Endothelial cell of umbilical vein (primary cell): ENCODE measurements around the gene BCAS3. TPM values are rescaled to one million over a fixed set of nuclear protein-coding genes. Genes with fewer than 3 reads are reported as not detected.

Experiments
- BruUV-seq: library from RNA; stranded (reverse); fragments of 400-500 nt; replicated peaks from 2 replicates; lab custom pipeline; 2021; lab: Mats Ljungman, UMichigan
- CTCF ChIA-PET: fragments of 300-600, 350-600 bp; sonication (Branson Sonifier 250); formaldehyde crosslinking; loops from one replicate; lab custom pipeline; 2021; ENCODE audit warnings: antibody characterized with exemption, inconsistent platforms; lab: Charles Lee
- POLR2A ChIA-PET: fragments of 300-600, 350-600 bp; sonication (Branson Sonifier 250); formaldehyde crosslinking; loops from one replicate; lab custom pipeline; 2021; ENCODE audit warnings: antibody characterized with exemption, inconsistent platforms; lab: Charles Lee
- DNase-seq: peaks from one replicate; pipeline ENCODE4 v3.0.0-alpha.2; 2011; ENCODE audit warnings: low read depth, low spot score
- FAIRE-seq: peaks from 2 replicates; lab custom pipeline; 2011; peaks lifted over from hg19 to GRCh38; lab: Jason Lieb, UNC
- H2AFZ ChIP-seq: 2 replicates; pipeline ENCODE4 v1.6.0; 2012; ENCODE audit warnings: low read depth, low read length, control low read depth, inconsistent platforms
- H3K27ac ChIP-seq: 2 replicates; pipeline ENCODE4 v1.5.1; 2011; ENCODE audit warnings: low read depth, mild to moderate bottlenecking, control low read depth, low read length, moderate library complexity; ENCODE audit not compliant: insufficient read depth
- H3K27me3 ChIP-seq, 2 experiments: 2 replicates each; pipeline versions ENCODE4 v1.6.0 to v1.6.1; 2011; ENCODE audit warnings: low read length in 2 of 2, mixed read lengths in 1 of 2; ENCODE audit not compliant: control insufficient read depth in 2 of 2, insufficient read depth in 2 of 2
- H3K36me3 ChIP-seq, 2 experiments: 2 replicates in 1 of 2; 3 replicates in 1 of 2; pipeline ENCODE4 v1.5.1; 2011; ENCODE audit warnings: low read length in 2 of 2, mild to moderate bottlenecking in 1 of 2, moderate library complexity in 1 of 2; ENCODE audit not compliant: control insufficient read depth in 2 of 2, insufficient read depth in 2 of 2; ENCODE audit errors: extremely low read depth in 1 of 2
- H3K4me1 ChIP-seq: 3 replicates; pipeline ENCODE4 v1.5.1; 2011; ENCODE audit warnings: mild to moderate bottlenecking, low read length; ENCODE audit not compliant: control insufficient read depth, insufficient read depth; ENCODE audit errors: extremely low read depth
- H3K4me2 ChIP-seq: 2 replicates; pipeline ENCODE4 v1.6.1; 2011; ENCODE audit warnings: low read length, control low read depth, mixed read lengths; ENCODE audit not compliant: insufficient read depth
- H3K4me3 ChIP-seq, 3 experiments: fragments of 200-600 bp in 1 of 3; sonication (generic), shearing (Covaris generic) in 1 of 3; replicated peaks in 1 of 3; 2 replicates each; pipeline ENCODE4 v1.5.1; 2011 to 2016; ENCODE audit warnings: control low read depth in 3 of 3, low read length in 3 of 3, mild to moderate bottlenecking in 2 of 3, inconsistent platforms in 1 of 3, low read depth in 1 of 3, moderate library complexity in 1 of 3; ENCODE audit not compliant: insufficient read depth in 1 of 3
- H3K79me2 ChIP-seq: 2 replicates; pipeline ENCODE4 v1.6.0; 2012; ENCODE audit warnings: low read length, inconsistent platforms; ENCODE audit not compliant: control insufficient read depth, insufficient read depth
- H3K9ac ChIP-seq: replicated peaks from 2 replicates; pipeline ENCODE3; 2011; ENCODE audit warnings: low read length, control low read depth; ENCODE audit not compliant: insufficient read depth; ENCODE audit errors: extremely low read depth
- H3K9me1 ChIP-seq: replicated peaks from 3 replicates; pipeline ENCODE4 v1.6.0; 2011; ENCODE audit warnings: mild to moderate bottlenecking, low read length; ENCODE audit not compliant: control insufficient read depth, insufficient read depth; ENCODE audit errors: extremely low read depth
- H3K9me3 ChIP-seq: replicated peaks from 2 replicates; pipeline ENCODE4 v1.5.1; 2012; ENCODE audit warnings: low read length, inconsistent platforms; ENCODE audit not compliant: control insufficient read depth, insufficient read depth
- H4K20me1 ChIP-seq: replicated peaks from 2 replicates; pipeline ENCODE3; 2011; ENCODE audit warnings: mild to moderate bottlenecking, low read length; ENCODE audit not compliant: control insufficient read depth, insufficient read depth; ENCODE audit errors: extremely low read depth
- CTCF ChIP-seq, 2 donors: IDR thresholded peaks; 1 replicate in 1 of 2; 2 replicates in 1 of 2; pipeline ENCODE4 v1.5.1; 2011; ENCODE audit warnings: low read length in 2 of 2, mild to moderate bottlenecking in 2 of 2, moderate library complexity in 2 of 2, control low read depth in 1 of 2, inconsistent platforms in 1 of 2, low read depth in 1 of 2; ENCODE audit not compliant: insufficient read depth in 1 of 2; ENCODE audit errors: extremely low read depth in 1 of 2
- EZH2 ChIP-seq: IDR thresholded peaks from 2 replicates; pipeline ENCODE4 v1.6.1; 2012; ENCODE audit warnings: borderline replicate concordance, low read depth, mild to moderate bottlenecking, moderate library complexity, low read length, inconsistent platforms; ENCODE audit not compliant: severe bottlenecking
- FOS ChIP-seq: IDR thresholded peaks from 2 replicates; pipeline ENCODE4 v1.6.1; 2011; ENCODE audit warnings: mild to moderate bottlenecking, low read length, moderate library complexity, borderline replicate concordance; ENCODE audit not compliant: insufficient read depth
- GATA2 ChIP-seq: IDR thresholded peaks from 2 replicates; pipeline ENCODE4 v1.7.0; 2011; ENCODE audit warnings: low read depth, mild to moderate bottlenecking, moderate library complexity, mixed read lengths, low read length; ENCODE audit not compliant: insufficient read length, insufficient read depth
- JUN ChIP-seq: IDR thresholded peaks from 2 replicates; pipeline ENCODE4 v1.6.1; 2011; ENCODE audit warnings: borderline replicate concordance, low read depth; ENCODE audit not compliant: insufficient read length, insufficient read depth
- MYC ChIP-seq: IDR thresholded peaks from one replicate; pipeline ENCODE4 v1.6.1; 2011; ENCODE audit warnings: mild to moderate bottlenecking, low read depth, low read length
- POLR2A ChIP-seq: IDR thresholded peaks from 2 replicates; pipeline ENCODE4 v1.6.1; 2012; ENCODE audit warnings: low read depth, mild to moderate bottlenecking, control low read depth, low read length
- POLR2AphosphoS5 ChIP-seq: IDR thresholded peaks from 2 replicates; pipeline ENCODE4 v1.6.1; 2012; ENCODE audit warnings: low read depth, mild to moderate bottlenecking, control low read depth, low read length, moderate library complexity; ENCODE audit not compliant: insufficient read depth
- dilution Hi-C: fragments of 300-500 bp; cut with MboI; formaldehyde crosslinking; loops from one replicate; pipeline ENCODE4 v1.15.0; 2019; ENCODE audit warnings: low sequenced_read_pairs; ENCODE audit not compliant: extremely low pct_ligation_motif_present
- intact Hi-C: fragments of 100-400 bp; cut with micrococcal nuclease; formaldehyde crosslinking; loops from one replicate; pipeline ENCODE4 v1.10.0; 2022
- polyA plus RNA-seq, 4 experiments: library from polyadenylated mRNA; depleted of rRNA in 3 of 4; stranded (reverse) in 3 of 4; unstranded in 1 of 4; fragments of >200 nt; gene quantifications; 2 replicates each; pipeline versions ENCODE4 v1.2.1 to v1.2.3, GENCODE V29; 2011 to 2012; ENCODE audit warnings: missing spikeins in 1 of 4
- total RNA-seq: library from RNA; stranded (reverse); gene quantifications from 2 replicates; pipeline ENCODE4 v1.2.3, GENCODE V29; 2021
- TF ChIP-seq, protein P1 (sequence below): IDR thresholded peaks from 2 replicates; pipeline ENCODE4 v1.6.1; 2011; ENCODE audit not compliant: insufficient read depth, insufficient read length

The BCAS3 gene
- total and polyA plus RNA-seq, 2 donors (not counting 3 experiments of a cell fraction or from before 2014, with no cell fraction given): 8.2 to 16.0 TPM

DNA sequence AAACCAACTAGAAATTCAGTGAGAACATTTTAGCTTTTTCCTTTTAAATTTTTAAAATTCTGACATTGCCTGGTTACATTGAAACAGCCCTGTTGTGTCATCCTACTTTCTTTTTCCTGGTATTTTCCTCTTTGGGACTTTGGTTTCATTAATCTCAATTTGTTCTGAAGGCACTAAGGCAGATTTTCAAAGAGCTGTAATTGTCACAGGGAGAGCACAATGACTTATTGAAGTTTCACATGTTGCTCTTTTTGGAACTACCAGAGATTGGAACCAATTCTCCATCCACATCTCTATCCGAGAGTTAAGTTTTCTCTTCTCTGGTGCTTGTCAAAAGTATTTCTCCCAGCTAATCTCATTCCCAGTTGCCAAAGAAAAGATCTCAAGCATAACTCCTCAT is 577.3 kb downstream of the BCAS3 start:
- no peak for FAIRE-seq
- intact Hi-C loops: loop anchor here (10.0 kb wide), 1 partner anchor 250 kb away; no protein-coding TSS in a partner anchor

More for the DNA sequence above, 577.3 kb downstream of the BCAS3 start:
- no peaks in the 10 kb centered on the region for H3K9me3 ChIP-seq
- H2AFZ ChIP-seq: no peak overlapping the region
- no peak overlapping the region for H3K27ac ChIP-seq
- TF ChIP-seq FOS (no peak), POLR2A (no peak), MYC (no peak), POLR2AphosphoS5 (no peak), EZH2 (no peak), JUN (no peak), GATA2 (no peak), CTCF (IDR thresholded peaks at IDR 0.05; ENCODE audit: extremely low read depth in 1 of 2, insufficient read depth in 1 of 2, low read depth in 1 of 2, low read length in 2 of 2) (no peak)
- TF ChIP-seq, protein P1, sequence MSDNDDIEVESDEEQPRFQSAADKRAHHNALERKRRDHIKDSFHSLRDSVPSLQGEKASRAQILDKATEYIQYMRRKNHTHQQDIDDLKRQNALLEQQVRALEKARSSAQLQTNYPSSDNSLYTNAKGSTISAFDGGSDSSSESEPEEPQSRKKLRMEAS: no peak
- no peak overlapping the region for H3K9ac ChIP-seq
- no peaks in the 10 kb centered on the region for H3K9me1 ChIP-seq
- POLR2A ChIA-PET: no interaction called here
- BruUV-seq: no TSS peak
- H3K27me3 ChIP-seq: peaks cover 9% of the 10 kb centered on the region in 2 experiments
- H3K4me3 ChIP-seq: no peak overlapping the region
- no peaks in the 10 kb centered on the region for H3K36me3 ChIP-seq
- dilution Hi-C loops: no loop called here
- no peaks in the 10 kb centered on the region for H3K79me2 ChIP-seq
- CTCF ChIA-PET: no interaction called here
- H4K20me1 ChIP-seq: no peaks in the 10 kb centered on the region
- H3K4me1 ChIP-seq: peaks cover 12% of the 10 kb centered on the region
- no peak overlapping the region for H3K4me2 ChIP-seq
- DNase-seq: no peak
